Adrenal gland (tissue), 12 donors: ENCODE measurements around the gene ARHGAP36. TPM values are rescaled to one million over a fixed set of nuclear protein-coding genes. Genes with fewer than 3 reads are reported as not detected.

Experiments
- DNase-seq, 7 donors: peaks; one replicate each; pipeline ENCODE4 v3.0.0-alpha.2; 2019 to 2020
- H3K27ac ChIP-seq, 5 donors: fragments of 200-600 bp; sonication (generic) in 4 of 5; 1 replicate in 3 of 5; 2 replicates in 2 of 5; pipeline versions ENCODE4 v1.5.1 to v1.8.0; 2016 to 2020; ENCODE audit warnings: mild to moderate bottlenecking in 1 of 5
- H3K27me3 ChIP-seq: fragments of 200-600 bp; 2 replicates; pipeline ENCODE4 v1.8.0; 2021
- H3K36me3 ChIP-seq, 2 donors: fragments of 200-600 bp; replicated peaks in 1 of 2; 1 replicate in 1 of 2; 2 replicates in 1 of 2; pipeline versions ENCODE4 v1.5.1 to v1.8.0; 2018 to 2022
- H3K4me1 ChIP-seq, 2 donors: fragments of 200-600 bp; replicated peaks in 1 of 2; 1 replicate in 1 of 2; 2 replicates in 1 of 2; pipeline versions ENCODE4 v1.5.1 to v1.8.0; 2018 to 2021
- H3K4me3 ChIP-seq, 4 donors: fragments of 200-600 bp; sonication (generic) in 3 of 4; one replicate each; pipeline ENCODE4 v1.5.1; 2016 to 2018
- H3K9me3 ChIP-seq, 3 donors: fragments of 200-600 bp; sonication (generic) in 1 of 3; replicated peaks in 1 of 3; 1 replicate in 2 of 3; 2 replicates in 1 of 3; pipeline versions ENCODE4 v1.5.1 to v1.8.0; 2016 to 2021
- CTCF ChIP-seq, 6 experiments: fragments of 450-650 bp in 4 of 6; fragments of 200-600 bp in 2 of 6; sonication (generic) in 1 of 6; IDR thresholded peaks; 1 replicate in 5 of 6; 2 replicates in 1 of 6; pipeline versions ENCODE4 v1.5.1 to v1.8.0; 2016 to 2021; ENCODE audit warnings: antibody characterized with exemption in 6 of 6, mild to moderate bottlenecking in 2 of 6, moderate library complexity in 1 of 6
- POLR2A ChIP-seq, 2 donors: fragments of 450-650 bp; IDR thresholded peaks; one replicate each; pipeline ENCODE4 v1.6.1; 2017; ENCODE audit warnings: antibody characterized with exemption in 2 of 2, mild to moderate bottlenecking in 2 of 2, moderate library complexity in 1 of 2
- WGBS, 4 donors: extraction: QIAGEN DNeasy Blood & Tissue Kit in 2 of 4; methylation state at CpG; one replicate each; pipeline versions ENCODE4 v1.1.5 to v1.1.7; 2013 to 2017; 5-methylcytosine and 5-hydroxymethylcytosine counted together
- intact Hi-C, 2 donors: fragments of 100-400 bp; cut with DNase I; formaldehyde crosslinking; loops; one replicate each; pipeline versions ENCODE4 v1.14.1 to v1.15.0; 2022 to 2023
- polyA plus RNA-seq, 3 donors: library from polyadenylated mRNA; stranded (reverse); fragments of 200-250 nt in 2 of 3; fragments of 350-450 nt in 1 of 3; fragmentation: Illumina TruSeq in 1 of 3; extraction: RNeasy Lipid Tissue Mini Kit (QIAGEN cat#74804) in 1 of 3; gene quantifications; one replicate each; pipeline ENCODE4 v1.2.3, GENCODE V29; 2013 to 2014
- total RNA-seq, 9 donors: library from RNA; depleted of rRNA in 4 of 9; stranded (reverse); fragments of >200 nt in 4 of 9; fragments of 120-200 nt in 1 of 9; fragmentation: NEBNext Ultra II Directional in 1 of 9; extraction: Animal tissue kit (Norgen Biotek cat#: 25700) in 1 of 9; gene quantifications; one replicate each; pipeline versions ENCODE4 v1.1.0 to v1.2.4, GENCODE V29; 2013 to 2023
- donor health status: healthy with polysubstance abuse.
- donor health status: Bipolar disorder and iron deficiency.
- donor health status: DM: yes; HTN: yes; CAD: no.
- donor health status: DM: no; HTN: no; CAD: no.
- donor health status: DM: no; HTN: no; CAD: no.
- donor health status: DM: yes; HTN: yes; CAD: no.

The ARHGAP36 gene
- total and polyA plus RNA-seq, 12 donors: 0.12 to 317 (median 13.6) TPM; not detected in 1

DNA sequence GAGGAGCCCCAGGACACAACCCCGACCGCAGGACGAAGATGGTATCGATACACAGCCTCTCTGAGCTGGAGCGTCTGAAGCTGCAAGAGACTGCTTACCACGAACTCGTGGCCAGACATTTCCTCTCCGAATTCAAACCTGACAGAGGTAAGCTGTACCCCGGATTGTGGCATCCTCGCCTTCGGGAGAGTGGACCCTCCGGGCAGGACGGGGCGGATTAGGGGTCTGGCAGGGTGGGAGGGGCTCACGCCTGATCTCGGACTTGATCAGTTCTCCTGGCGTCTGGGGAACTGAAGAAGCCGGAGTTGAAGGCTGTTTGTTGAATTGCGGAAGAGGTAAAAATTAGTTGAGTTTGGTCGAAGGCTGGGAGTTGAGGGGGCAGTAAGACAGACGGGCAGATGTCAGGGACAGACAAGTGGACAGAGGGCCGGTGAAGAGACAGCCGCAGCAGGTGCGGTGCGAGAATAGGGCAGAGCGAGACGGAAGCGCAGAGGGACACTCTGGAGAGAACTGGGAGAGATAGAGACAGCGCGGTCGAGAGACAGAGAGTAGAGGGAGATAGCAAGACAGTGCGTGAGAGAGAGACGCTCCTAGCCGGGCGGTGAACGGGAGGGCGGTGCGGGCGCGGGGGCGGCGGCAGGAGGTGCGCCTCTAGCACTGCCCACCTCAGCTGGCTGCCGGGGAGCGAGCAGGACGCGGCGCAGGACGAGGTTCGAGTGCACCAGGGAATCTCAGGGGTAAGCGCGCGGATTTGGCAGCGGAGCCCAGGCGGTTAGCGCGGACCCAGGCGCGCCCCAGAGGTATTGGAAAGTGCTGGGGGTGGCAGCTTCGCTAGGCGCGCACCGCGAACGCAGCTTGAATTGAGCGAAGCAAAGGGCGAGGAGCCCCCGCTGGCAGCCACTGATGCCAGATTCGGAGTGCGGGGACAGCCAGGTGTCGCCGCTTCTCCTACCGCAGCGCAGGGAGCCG is 23.9 kb downstream of the ARHGAP36 start:
- no peaks in the 10 kb centered on the region for H3K4me1 ChIP-seq
- 2 to 31% (median 13%) methylated on average over 26 to 75 of the region's 75 CpGs for WGBS, 4 donors
- no peak overlapping the region for H3K4me3 ChIP-seq
- H3K36me3 ChIP-seq: no peaks in the 10 kb centered on the region
- H3K9me3 ChIP-seq: no peaks in the 10 kb centered on the region
- intact Hi-C loops: no loop called here
- peaks cover 53% of the 10 kb centered on the region for H3K27me3 ChIP-seq
- TF ChIP-seq CTCF (IDR thresholded peaks at IDR 0.05) (no peak), POLR2A (IDR thresholded peaks at IDR 0.05) (no peak)
- DNase-seq: no peak
- H3K27ac ChIP-seq: peak overlapping the region in 1 of 5 donors; percentile 5

GRCh38 chrX:131083510-131084142 is 25.5 kb downstream of the ARHGAP36 start:
- intact Hi-C loops: no loop called here
- H3K4me3 ChIP-seq: no peak overlapping the region
- H3K27ac ChIP-seq: no peak overlapping the region
- no peaks in the 10 kb centered on the region for H3K36me3 ChIP-seq
- no peak for DNase-seq
- H3K9me3 ChIP-seq: no peaks in the 10 kb centered on the region
- TF ChIP-seq POLR2A (IDR thresholded peaks at IDR 0.05) (no peak), CTCF (IDR thresholded peaks at IDR 0.05) (no peak)
- WGBS, 4 donors: 4 to 60% (median 23%) methylated on average over 1 to 34 of the region's 34 CpGs
- H3K4me1 ChIP-seq: no peaks in the 10 kb centered on the region
- H3K27me3 ChIP-seq: peaks cover 49% of the 10 kb centered on the region

DNA sequence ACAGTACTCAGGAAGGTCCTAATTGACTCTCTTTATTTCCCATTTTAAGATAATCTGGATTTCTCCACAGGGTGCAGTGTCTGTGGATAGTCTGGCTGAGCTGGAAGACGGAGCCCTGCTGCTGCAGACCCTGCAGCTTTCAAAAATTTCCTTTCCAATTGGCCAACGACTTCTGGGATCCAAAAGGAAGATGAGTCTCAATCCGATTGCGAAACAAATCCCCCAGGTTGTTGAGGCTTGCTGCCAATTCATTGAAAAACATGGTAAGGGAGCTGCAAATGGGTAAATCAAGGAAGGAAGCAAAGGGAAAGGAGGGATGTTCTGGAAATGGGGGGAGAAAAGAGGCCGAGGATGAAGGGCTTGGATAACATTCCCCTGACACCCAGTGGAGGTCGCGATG is 26.0 kb downstream of the ARHGAP36 start:
- no peak for TF ChIP-seq POLR2A (IDR thresholded peaks at IDR 0.05)
- no peak for TF ChIP-seq CTCF (IDR thresholded peaks at IDR 0.05)
- Histone ChIP-seq H3K4me3 (no peak overlapping the region), H3K9me3 (no peaks in the 10 kb centered on the region), H3K4me1 (no peaks in the 10 kb centered on the region), H3K27me3 (peaks cover 49% of the 10 kb centered on the region), H3K36me3 (no peaks in the 10 kb centered on the region), H3K27ac (no peak overlapping the region)
- no peak for DNase-seq
- intact Hi-C loops: no loop called here
- 15 to 33% (median 31%) methylated on average over 7 of the region's 7 CpGs for WGBS, 4 donors

DNA sequence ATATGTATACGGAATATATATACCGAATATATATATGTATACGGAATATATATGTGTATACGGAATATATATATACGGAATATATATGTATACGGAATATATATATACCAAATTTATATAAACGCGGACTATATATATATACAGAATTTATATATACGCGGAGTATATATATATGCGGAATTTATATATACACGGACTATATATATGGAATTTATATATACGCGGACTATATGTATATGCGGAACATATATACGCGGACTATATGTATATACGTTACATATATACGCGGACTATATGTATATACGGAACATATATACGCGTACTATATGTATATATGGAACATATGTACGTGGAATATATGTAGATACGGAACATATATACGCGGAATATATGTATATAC is 78.6 kb downstream of the ARHGAP36 start:
- no peaks in the 10 kb centered on the region for H3K9me3 ChIP-seq
- H3K27ac ChIP-seq: no peak overlapping the region
- H3K27me3 ChIP-seq: peaks cover under 1% of the 10 kb centered on the region
- 90 to 96% (median 94%) methylated on average over 27 of the region's 27 CpGs for WGBS, 4 donors
- intact Hi-C loops: no loop called here
- H3K36me3 ChIP-seq: no peaks in the 10 kb centered on the region
- no peaks in the 10 kb centered on the region for H3K4me1 ChIP-seq
- no peak overlapping the region for H3K4me3 ChIP-seq
- no peak for DNase-seq
- no peak for TF ChIP-seq CTCF (IDR thresholded peaks at IDR 0.05)
- TF ChIP-seq POLR2A (IDR thresholded peaks at IDR 0.05): no peak
